GM21381 (cell line): ENCODE data around the gene GXYLT1.
A peak's percentile ranks its signal among the peaks of the same experiment; 100 is the strongest.
"Not testable (repeated sequence)": the region's sequence is repeated elsewhere in the genome, so short reads cannot be mapped to it uniquely, and the experiment has no call there.

Experiments
- ATAC-seq: cut with Tn5 transposase; IDR thresholded peaks from one replicate; pipeline ENCODE4 v1.9.1; 2021; ENCODE audit warnings: mild to moderate bottlenecking, moderate library complexity; ENCODE audit not compliant: unreplicated experiment

Gene GXYLT1

GRCh38 chr12:42144408-42145196 lies at the start of gene GXYLT1:
Gene GXYLT1 (minus strand): TSS chr12:42144874. CDS start chr12:42144646, 228 bp downstream.
- ATAC-seq = peak; percentile 88

- ATAC-seq = no peak
Observed at GRCh38 chr12:42192686-42193085, 48.0 kb upstream of the GXYLT1 start.

GRCh38 chr12:42192258-42192657 lies 47.6 kb upstream of the GXYLT1 start:
- no peak for ATAC-seq

- ATAC-seq = no peak
Observed at GRCh38 chr12:42190376-42190775, 45.7 kb upstream of the GXYLT1 start.

- ATAC-seq = not testable (repeated sequence)
Observed at GRCh38 chr12:42188275-42188674, 43.6 kb upstream of the GXYLT1 start.

- no peak for ATAC-seq
Observed at GRCh38 chr12:42187799-42188198, 43.1 kb upstream of the GXYLT1 start.

GRCh38 chr12:42186793-42187192 lies 42.1 kb upstream of the GXYLT1 start:
- no peak for ATAC-seq

GRCh38 chr12:42182394-42182793 lies 37.7 kb upstream of the GXYLT1 start:
- ATAC-seq = no peak

GRCh38 chr12:42180990-42181596 lies 36.4 kb upstream of the GXYLT1 start:
- no peak for ATAC-seq

- no peak for ATAC-seq
Observed at GRCh38 chr12:42178101-42178500, 33.4 kb upstream of the GXYLT1 start.

- no peak for ATAC-seq
Observed at GRCh38 chr12:42174978-42175377, 30.3 kb upstream of the GXYLT1 start.

GRCh38 chr12:42173961-42174521 lies 29.4 kb upstream of the GXYLT1 start:
- ATAC-seq = no peak

- ATAC-seq = no peak
Observed at GRCh38 chr12:42172441-42173210, 28.0 kb upstream of the GXYLT1 start.

- ATAC-seq = no peak
Observed at GRCh38 chr12:42167711-42168110, 23.0 kb upstream of the GXYLT1 start.

- no peak for ATAC-seq
Observed at GRCh38 chr12:42166501-42166900, 21.8 kb upstream of the GXYLT1 start.

GRCh38 chr12:42163913-42164312 lies 19.2 kb upstream of the GXYLT1 start:
- no peak for ATAC-seq

- no peak for ATAC-seq
Observed at GRCh38 chr12:42162965-42163364, 18.3 kb upstream of the GXYLT1 start.

GRCh38 chr12:42162193-42162592 lies 17.5 kb upstream of the GXYLT1 start:
- ATAC-seq = no peak

- ATAC-seq = no peak
Observed at GRCh38 chr12:42161529-42161928, 16.9 kb upstream of the GXYLT1 start.

GRCh38 chr12:42156232-42156631 lies 11.6 kb upstream of the GXYLT1 start:
- ATAC-seq = no peak

- no peak for ATAC-seq
Observed at GRCh38 chr12:42145552-42146215, 1.0 kb upstream of the GXYLT1 start.
